Hippocampal formation (tissue), 2 donors: ENCODE data around the gene PITPNM3.

Source experiments
- DNase-seq, 2 donors: peaks; one replicate each; lab custom pipeline; 2025; lab: John Stamatoyannopoulos, UW

Gene PITPNM3

DNA sequence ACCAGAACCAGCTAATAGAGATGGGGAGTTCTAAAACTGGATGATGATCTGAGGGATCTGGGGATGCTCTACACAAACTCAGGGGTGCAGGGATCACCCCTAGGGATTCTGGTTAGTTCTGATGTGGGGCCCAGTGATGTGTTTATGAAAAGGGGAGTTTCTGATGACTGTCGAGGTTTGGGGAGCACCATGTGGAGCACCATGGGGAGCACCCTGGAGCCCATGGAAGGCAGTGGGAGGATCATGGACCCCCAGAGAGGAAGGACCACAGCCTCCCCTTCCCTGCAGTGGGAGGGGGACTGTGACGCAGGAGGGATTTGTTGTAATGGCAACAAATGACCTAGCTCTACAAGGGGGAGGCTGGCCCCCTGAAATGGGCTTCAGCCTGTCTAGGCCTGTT, 93.7 kb downstream of the PITPNM3 start:
- DNase-seq, result no peak

GRCh38 chr17:6461792-6462524, 94.4 kb downstream of the PITPNM3 start:
- no peak for DNase-seq

DNA sequence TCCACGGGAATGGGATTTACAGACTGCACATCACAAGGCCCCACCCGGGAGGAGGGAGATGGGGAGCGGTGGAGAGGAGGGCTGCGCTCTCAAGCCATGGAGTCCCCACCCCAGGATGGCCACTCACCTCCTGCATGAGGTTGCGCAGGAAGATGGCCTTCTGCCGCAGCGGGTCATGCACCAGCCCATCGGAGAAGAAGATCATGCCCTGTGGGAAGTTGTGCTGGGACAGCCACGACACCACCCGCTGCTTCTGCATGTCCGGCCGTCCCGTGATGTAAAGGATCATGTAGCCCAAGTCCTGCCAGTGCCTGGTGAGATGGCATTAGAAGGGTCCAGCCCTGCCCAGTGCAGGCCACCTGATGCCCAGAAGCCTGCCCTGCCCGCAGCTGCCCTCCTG, 95.1 kb downstream of the PITPNM3 start:
- DNase-seq, result no peak

DNA sequence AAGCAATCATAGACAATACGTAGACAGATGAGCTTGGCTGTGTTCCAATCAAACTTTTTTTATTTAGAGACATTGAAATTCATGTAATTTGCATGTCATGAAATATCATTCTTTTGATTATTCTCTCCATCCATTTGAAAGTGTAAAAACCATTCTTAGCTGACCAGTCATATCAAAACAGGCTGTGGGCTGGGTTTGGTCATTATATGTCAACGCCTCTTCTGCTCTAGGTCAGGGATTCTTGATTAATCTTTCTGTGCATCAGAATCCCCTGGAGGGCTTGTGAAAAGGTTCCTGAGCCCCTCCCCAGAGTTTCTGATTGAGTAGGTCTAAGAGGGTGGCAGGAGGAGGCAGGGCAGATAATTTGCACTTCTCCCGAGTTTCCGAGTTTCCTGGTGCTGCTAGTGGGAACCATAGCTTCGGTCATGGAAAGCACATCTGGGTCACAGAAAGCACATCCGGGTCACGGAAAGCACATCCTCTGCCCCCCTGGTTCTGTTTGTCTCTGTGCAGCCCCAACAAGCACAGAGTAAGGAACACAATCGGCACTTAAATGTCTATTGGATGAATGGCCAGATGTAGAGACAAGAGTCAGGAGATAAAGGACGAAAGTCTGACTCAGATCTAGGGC, 95.7 kb downstream of the PITPNM3 start:
- no peak for DNase-seq

DNA sequence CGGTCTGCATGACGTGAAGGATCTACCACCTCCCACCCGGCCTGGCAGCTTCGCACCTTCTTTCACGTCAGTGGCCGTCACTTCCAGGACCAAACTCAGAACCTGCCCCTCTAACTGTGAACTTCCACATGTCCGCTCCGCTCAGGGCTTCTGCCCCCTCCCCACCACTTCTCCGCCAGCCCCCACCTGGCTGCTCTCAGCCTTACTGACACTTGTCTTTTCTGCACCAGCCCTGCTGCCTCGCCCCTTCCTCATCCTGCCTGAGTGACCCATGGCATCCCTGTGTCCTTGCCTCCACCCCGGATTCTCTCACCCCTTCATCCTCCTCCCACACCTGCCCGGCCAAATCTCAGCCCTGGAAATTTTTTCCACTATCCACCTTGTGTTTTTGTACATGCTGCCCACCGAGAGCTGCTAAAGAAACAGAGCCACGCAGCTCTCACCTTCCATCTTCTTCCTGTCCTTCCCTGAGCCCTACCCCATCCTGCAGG, 97.8 kb downstream of the PITPNM3 start:
- DNase-seq, result no peak

GRCh38 chr17:6457688-6458459, 98.5 kb downstream of the PITPNM3 start:
- no peak for DNase-seq

DNA sequence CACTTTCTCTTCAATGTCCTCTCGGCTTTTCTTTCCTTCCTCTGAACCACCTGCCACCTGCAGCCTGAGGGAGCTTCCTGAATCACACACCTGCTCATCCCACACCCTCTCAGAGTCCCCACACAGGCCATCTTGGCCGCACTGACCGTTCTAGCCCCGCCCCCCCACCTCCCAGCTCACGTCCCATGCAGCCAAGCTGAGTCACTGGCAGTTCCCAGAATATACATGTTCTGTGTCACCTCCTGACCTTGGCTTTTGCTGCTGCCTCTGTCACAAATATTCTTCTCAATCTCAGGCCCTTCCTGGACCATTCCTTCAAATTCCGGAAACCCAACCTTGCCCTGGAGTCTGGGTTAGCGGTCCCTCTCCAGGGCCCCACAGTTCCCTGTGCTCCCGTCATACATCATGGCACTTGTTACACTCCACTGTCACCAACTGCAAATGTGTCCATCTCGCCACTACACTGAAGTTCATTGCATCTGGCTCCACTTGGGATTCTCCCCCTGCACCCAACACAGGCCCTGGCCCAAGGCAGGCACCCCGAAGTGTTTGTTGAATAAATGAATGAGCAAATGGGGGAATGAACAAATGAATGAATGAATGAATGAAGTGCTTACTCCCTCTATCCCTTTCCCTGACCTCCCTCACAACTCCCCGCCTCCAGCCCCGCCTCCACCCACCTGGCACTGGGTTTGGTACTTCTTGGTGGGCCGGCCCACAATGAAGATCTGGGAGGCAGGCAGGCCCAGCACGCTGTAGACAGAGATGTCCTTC, 99.3 kb downstream of the PITPNM3 start:
- DNase-seq, result no peak

DNA sequence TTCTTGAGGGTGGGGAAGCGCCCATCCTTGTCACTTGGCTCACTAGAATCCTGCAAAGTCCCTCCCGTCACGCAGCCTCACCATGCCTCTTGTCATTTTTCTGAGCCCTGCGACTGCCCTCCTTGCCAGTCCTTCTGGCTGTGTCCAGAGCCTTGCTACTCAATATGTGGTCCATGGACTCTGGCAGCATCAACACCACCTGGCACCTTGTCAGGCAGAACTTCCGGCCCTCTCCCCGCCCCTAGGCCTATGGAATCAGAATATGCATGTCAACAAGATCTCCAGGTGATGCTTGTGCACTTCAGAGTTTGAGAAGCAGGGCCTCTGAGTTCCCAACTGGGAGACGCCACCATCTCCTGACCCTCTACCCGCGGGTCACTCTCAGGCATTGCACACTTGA, 100.0 kb downstream of the PITPNM3 start:
- DNase-seq, result no peak

GRCh38 chr17:6455321-6455705, 101.0 kb downstream of the PITPNM3 start:
- no peak for DNase-seq

GRCh38 chr17:6454495-6455320, 101.6 kb downstream of the PITPNM3 start:
- DNase-seq, result no peak

DNA sequence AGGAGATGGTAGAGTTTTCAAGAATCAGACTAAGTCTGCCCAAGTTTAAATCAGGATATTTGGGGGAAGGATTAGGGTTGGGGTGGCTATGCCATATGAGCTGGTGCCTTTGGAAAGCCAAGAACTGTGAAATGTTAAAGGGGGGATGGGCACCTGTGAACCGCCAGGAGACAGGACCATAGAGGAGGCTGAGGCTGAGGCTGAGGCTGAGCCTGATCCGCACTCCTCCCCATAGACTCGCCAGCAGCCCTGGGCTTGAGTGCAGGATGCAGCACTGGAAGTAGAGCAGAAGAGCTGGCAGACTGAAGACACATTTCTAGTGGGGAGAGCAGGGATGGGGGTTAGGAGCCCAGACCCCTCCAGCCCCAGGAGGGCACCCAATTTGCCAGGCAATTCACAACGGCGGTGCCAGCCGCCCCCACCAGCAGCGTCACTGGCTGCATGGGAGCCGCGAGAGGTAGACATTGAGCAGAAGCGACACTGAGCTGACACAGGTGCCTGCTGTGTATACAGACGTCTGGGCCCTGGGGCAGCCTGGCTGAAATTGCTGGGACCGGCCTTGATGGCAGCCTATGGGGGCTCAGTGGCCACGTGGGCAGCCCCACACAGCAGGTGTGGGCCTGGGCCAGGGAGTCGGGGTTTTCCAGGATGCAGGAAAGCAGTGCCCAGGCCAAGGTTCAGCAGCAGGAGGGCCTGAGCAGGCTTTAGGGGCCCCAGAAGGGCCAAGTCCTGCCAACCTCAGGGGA, 102.9 kb downstream of the PITPNM3 start:
- no peak for DNase-seq

- no peak for DNase-seq
These were observed 103.7 kb downstream of the PITPNM3 start for GRCh38 chr17:6452471-6453266.

- DNase-seq, result no peak
These were observed 105.2 kb downstream of the PITPNM3 start for GRCh38 chr17:6450926-6451832.

DNA sequence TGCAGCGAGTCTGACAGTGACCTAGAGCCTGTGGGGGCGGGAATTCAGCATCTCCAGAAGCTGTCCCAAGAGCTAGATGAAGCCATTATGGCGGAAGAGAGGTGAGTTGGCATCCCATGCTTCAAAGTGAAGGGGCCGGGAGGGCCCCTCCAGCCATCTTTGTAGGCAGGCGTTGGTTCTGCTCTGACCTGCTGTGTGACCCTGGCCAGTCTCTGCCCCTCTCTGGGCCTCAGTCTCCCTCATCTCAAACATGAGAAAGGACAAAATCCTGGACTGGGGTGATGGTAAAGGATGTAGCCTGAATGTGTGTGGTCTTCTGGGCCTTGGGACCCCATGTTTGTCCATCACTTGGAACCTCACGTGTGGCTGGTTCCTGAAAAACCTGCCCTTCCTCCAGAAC, 107.0 kb downstream of the PITPNM3 start:
- no peak for DNase-seq

DNA sequence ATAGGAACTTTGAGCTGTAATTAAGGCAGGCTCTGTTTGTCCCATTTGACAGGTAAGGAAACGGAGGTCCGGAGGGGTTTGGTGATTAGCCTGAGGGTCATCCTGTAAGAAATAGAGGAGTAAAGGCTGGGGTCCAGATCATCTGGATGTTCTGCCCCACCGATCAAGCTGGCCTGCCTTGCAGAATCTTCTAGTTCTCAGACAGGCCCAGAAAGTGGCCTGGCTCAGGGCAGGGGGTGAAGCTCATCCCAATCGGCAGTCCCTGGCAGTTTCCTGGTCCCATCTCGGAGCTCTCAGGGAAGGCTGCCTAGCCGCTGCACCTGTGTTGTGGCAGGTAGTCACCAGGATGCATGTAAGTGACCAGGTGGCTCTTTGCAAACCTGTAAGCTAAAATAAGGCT, 107.9 kb downstream of the PITPNM3 start:
- no peak for DNase-seq

DNA sequence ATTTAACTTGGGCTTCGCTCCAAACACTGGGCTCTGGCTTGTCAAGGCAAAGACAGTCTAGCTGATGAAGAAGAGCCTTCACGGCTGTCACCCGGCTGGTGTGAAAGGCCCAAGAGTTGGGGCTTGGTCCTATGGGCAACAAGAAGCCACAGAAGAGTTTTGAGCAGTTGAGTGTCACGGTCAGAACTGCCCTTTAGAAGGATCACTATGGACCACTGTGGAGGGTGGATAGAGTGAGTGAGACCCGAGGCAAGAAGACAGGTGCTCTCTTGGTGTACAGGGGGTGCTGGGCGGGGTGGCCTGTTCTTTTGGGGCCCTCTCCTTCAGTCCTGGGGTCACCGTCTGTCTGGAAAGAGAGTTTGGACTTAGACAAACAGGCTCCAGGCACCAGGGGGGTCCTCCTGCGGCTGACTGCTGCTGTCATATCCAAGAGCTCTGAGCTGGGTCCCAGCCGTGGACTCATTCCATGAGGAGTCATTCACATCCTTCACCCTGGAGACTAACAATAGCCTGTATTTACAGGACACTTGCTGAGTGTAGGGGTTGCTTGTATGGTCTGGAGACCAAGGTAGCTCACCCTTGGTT, 109.7 kb downstream of the PITPNM3 start:
- DNase-seq, result no peak

DNA sequence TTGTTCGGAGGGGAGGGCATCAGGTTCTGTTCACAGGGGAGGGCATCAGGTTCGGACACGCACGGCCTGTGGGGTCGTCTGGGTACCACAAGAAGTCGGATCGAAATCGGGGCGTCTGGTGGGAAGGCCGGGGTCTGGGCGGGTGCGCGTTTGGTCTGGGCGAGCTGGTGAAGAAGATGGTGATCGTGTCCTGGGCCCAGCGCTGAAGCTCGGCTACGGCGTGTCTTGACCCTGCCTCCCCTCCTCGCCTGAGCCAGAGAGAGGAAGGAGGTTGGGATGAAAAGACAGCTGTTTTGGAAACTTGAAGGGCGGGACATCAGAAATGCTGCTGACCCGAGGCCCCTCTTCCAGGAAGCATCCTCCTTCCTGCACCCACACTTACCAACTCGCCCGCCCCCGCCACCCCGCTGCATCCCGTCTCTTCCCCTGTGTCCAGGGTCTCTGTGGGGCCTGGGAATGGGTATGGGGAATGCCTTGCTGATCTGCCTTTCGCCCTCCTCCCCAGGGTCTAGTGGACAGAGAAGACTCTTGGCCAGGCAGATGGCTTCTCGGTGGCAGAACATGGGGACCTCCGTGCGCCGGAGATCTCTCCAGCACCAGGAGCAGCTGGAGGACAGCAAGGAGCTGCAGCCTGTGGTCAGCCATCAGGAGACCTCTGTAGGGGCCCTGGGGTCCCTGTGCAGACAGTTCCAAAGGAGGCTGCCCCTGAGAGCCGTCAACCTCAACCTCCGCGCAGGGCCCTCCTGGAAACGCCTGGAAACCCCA, 111.6 kb downstream of the PITPNM3 start:
- DNase-seq, result no peak
